ENCODE results near the gene HOOK1. TPM values are rescaled to one million over a fixed set of nuclear protein-coding genes. Genes with fewer than 3 reads are reported as not detected.
A peak's percentile ranks its signal among the peaks of the same experiment; 100 is the strongest.
"Not testable (repeated sequence)": the region's sequence is repeated elsewhere in the genome, so short reads cannot be mapped to it uniquely, and the experiment has no call there.

HOOK1 gene
- total and polyA plus RNA-seq, 2 of the 13 experiments (the other 11 are each of a cell fraction or from before 2014, with no cell fraction given): 11.3 to 24.2 TPM

DNA sequence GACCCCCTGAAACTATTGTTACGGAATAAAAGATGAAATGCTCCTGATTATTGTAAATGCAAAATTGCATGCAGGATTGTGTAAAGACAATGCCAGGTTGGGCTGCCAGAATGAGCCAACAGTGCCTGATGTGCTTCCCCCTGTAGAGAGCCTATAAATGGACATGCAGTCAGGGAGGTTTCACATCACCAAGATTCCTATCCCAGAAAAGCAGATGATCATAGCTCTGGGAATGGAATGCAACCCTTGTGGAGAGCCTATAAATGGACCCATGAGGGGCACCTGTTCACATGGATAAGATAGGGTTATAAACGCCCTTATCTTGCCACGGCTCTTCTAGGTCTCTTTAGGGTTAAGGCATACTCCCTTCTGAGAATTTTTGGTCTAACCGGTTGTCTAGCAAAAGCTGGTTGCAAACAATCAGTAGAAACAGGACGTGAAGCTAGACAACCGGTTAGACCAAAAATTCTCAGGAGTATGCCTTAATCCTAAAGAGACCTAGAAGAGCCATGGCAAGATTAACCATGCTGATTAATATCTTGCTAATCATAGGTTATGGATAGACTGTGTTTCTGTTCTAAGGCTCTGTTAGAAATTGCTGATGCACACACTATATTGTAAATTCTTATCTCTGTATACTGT is 106.6 kb downstream of the HOOK1 start:
- H3K4me3 ChIP-seq (replicated peaks in 1 of 3; ENCODE audit: insufficient read depth in 1 of 3, low read depth in 2 of 3, low read length in 3 of 3); H3K36me3 ChIP-seq (replicated peaks in 1 of 2; ENCODE audit: control insufficient read depth in 1 of 2, insufficient read depth in 2 of 2, low read length in 2 of 2); H2AFZ ChIP-seq (ENCODE audit: low read length); ATAC-seq; H3K4me2 ChIP-seq (ENCODE audit: low read depth, low read length); POLR2A ChIA-PET; FAIRE-seq; CTCF ChIA-PET (ENCODE audit: low intra/inter-chr PET ratio, low total read pairs); H4K20me1 ChIP-seq (ENCODE audit: insufficient read depth, low read length); H3K9ac ChIP-seq (ENCODE audit: insufficient read depth, low read depth, low read length); DNase-seq (ENCODE audit: low spot score); BruUV-seq (replicated peaks); H3K79me2 ChIP-seq (ENCODE audit: insufficient read depth, low read length); H3K9me3 ChIP-seq (ENCODE audit: low read length); H3K27me3 ChIP-seq (ENCODE audit: control insufficient read depth in 1 of 2, insufficient read depth in 2 of 2, low read length in 2 of 2); intact Hi-C loops (cut with micrococcal nuclease; ENCODE audit: unreplicated experiment); H3K27ac ChIP-seq (ENCODE audit: extremely low read length, insufficient read depth, low read length): not testable (repeated sequence)
- 82% methylated on average over 6 of the region's 6 CpGs for WGBS (ENCODE audit: low lambda C conversion rate)
- in situ Hi-C loops (cut with HindIII; ENCODE audit: extremely low pct_ligation_motif_present, low pct_unique_long_range_greater_than_20kb): loop anchor here (10.0 kb wide), 1 partner anchor 63 kb away; no protein-coding TSS in a partner anchor
- peaks cover 21% of the 10 kb centered on the region for H3K4me1 ChIP-seq (ENCODE audit: insufficient read depth, low read length)

DNA sequence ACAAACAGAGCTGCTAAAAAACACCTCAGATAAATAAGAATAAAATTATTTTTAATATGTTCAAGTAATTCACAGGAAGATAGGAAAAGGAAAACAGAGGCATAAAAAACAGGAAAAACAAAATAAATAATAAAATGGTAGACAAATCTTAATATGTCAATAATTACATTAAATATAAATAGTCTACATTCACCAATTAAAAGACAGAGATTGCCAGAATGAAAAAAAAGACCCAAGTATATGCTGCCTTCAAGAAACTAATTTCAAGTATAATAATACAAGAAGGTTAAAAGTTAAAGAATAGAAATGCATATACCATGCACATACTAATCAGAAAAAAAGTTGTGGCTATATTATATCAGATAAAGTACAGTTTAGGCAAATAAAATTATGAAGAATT is 109.9 kb downstream of the HOOK1 start:
- FAIRE-seq (no peak), ATAC-seq (no peak), DNase-seq (ENCODE audit: low spot score) (no peak)
- no peaks in the 10 kb centered on the region for H3K79me2 ChIP-seq (ENCODE audit: insufficient read depth, low read length)
- no peaks in the 10 kb centered on the region for H3K9me3 ChIP-seq (ENCODE audit: low read length)
- BruUV-seq (replicated peaks): no TSS peak
- no peaks in the 10 kb centered on the region for H3K36me3 ChIP-seq (replicated peaks in 1 of 2; ENCODE audit: control insufficient read depth in 1 of 2, insufficient read depth in 2 of 2, low read length in 2 of 2)
- H3K4me2 ChIP-seq (ENCODE audit: low read depth, low read length): peak overlapping the region; percentile 81; the same call in 1 of the 2 replicates
- H3K27ac ChIP-seq (ENCODE audit: extremely low read length, insufficient read depth, low read length): no peak overlapping the region
- no peak overlapping the region for H3K9ac ChIP-seq (ENCODE audit: insufficient read depth, low read depth, low read length)
- H3K4me3 ChIP-seq (replicated peaks in 1 of 3; ENCODE audit: insufficient read depth in 1 of 3, low read depth in 2 of 3, low read length in 3 of 3): no peak overlapping the region; a peak in 1 of 6 replicates
- TF ChIP-seq ZBTB38 (CRISPR knock-in tag; IDR thresholded peaks at IDR 0.05) (no peak), NR2F2 (IDR thresholded peaks at IDR 0.05; ENCODE audit: borderline replicate concordance, low read depth) (no peak), AGO1 (IDR thresholded peaks at IDR 0.05; ENCODE audit: low read depth, low read length, poor library complexity, severe bottlenecking) (no peak), ZNF331 (CRISPR knock-in tag; IDR thresholded peaks at IDR 0.05) (no peak)
- TF ChIP-seq, protein P1, sequence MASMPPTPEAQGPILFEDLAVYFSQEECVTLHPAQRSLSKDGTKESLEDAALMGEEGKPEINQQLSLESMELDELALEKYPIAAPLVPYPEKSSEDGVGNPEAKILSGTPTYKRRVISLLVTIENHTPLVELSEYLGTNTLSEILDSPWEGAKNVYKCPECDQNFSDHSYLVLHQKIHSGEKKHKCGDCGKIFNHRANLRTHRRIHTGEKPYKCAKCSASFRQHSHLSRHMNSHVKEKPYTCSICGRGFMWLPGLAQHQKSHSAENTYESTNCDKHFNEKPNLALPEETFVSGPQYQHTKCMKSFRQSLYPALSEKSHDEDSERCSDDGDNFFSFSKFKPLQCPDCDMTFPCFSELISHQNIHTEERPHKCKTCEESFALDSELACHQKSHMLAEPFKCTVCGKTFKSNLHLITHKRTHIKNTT (CRISPR knock-in tag; IDR thresholded peaks at IDR 0.05): no peak
- intact Hi-C loops (cut with micrococcal nuclease; ENCODE audit: unreplicated experiment) (no loop called here), in situ Hi-C loops (cut with HindIII; ENCODE audit: extremely low pct_ligation_motif_present, low pct_unique_long_range_greater_than_20kb) (loop anchor here (10.0 kb wide), 1 partner anchor 60 kb away; no protein-coding TSS in a partner anchor)
- H4K20me1 ChIP-seq (ENCODE audit: insufficient read depth, low read length): no peaks in the 10 kb centered on the region
- no peaks in the 10 kb centered on the region; a peak in 2 of 5 replicates for H3K27me3 ChIP-seq (ENCODE audit: control insufficient read depth in 1 of 2, insufficient read depth in 2 of 2, low read length in 2 of 2)
- ChIA-PET CTCF (ENCODE audit: low intra/inter-chr PET ratio, low total read pairs) (no interaction called here), POLR2A (no interaction called here)
- H3K4me1 ChIP-seq (ENCODE audit: insufficient read depth, low read length): peaks cover 22% of the 10 kb centered on the region
- no peak overlapping the region for H2AFZ ChIP-seq (ENCODE audit: low read length)

Other genes with a start within 250 kb of the HOOK1 start
- 1.1 and 2.1 TPM in 2 replicates for gene CYP2J2, start 111.8 kb downstream of the HOOK1 start, total RNA-seq (2016; rRNA removed; fragmentation: Illumina TruSeq; extraction: Trizol)
- 5.9 and 6.6 TPM in 2 replicates for gene CYP2J2, start 111.8 kb downstream of the HOOK1 start, polyA plus RNA-seq (2011; rRNA removed)

Data from HepG2 (cell line).